ENCODE measurements around the gene PTPN14. TPM values are rescaled to one million over a fixed set of nuclear protein-coding genes. Genes with fewer than 3 reads are reported as not detected.

PTPN14 gene
- polyA plus RNA-seq, 1 experiment: 34.2 TPM

- Histone ChIP-seq H3K4me3 (ENCODE audit: low read depth, low read length) (no peak overlapping the region), H3K27me3 (ENCODE audit: control insufficient read depth, insufficient read depth, low read length) (no peaks in the 10 kb centered on the region), H3K27ac (ENCODE audit: low read depth, low read length) (no peak overlapping the region), H3K9me3 (ENCODE audit: control insufficient read depth, insufficient read depth, low read length) (no peaks in the 10 kb centered on the region)
- DNase-seq (ENCODE audit: low read depth, low spot score): no peak
- ChIA-PET POLR2A (interaction anchor here (0.9 to 1.7 kb wide), 2 partner anchors 12 to 213 kb away, joined by 3 to 5 read pairs; partner anchors contain the start of gene PTPN14), CTCF (interaction anchor here (1.0 to 3.5 kb wide), 5 partner anchors 77 to 291 kb away, joined by 3 to 18 read pairs (median 5); no protein-coding TSS in a partner anchor)
- no peak for TF ChIP-seq CTCF (IDR thresholded peaks at IDR 0.05; ENCODE audit: low read depth, low read length)
Measured at GRCh38 chr1:214338212-214338611, 213.2 kb downstream of the PTPN14 start.

DNA sequence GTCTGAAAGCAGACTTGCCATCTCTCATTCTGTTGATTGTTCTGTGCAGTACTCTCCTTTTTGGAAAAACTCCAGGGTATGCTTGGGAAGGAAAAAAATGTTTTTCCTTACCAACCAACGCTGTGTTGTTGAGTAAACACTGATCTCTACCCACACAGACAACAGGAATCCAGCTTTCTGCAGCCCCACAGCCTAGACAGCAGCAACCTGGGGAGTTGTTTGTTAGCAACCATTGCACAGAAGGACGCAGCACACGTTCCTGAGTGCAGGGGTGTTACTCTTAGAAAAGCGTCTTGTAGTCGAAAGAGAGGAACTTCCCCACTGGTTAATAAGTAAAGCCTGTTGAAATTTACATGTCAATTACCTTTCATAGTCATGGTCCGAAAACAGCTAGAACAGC is 213.9 kb downstream of the PTPN14 start:
- Histone ChIP-seq H3K27me3 (ENCODE audit: control insufficient read depth, insufficient read depth, low read length) (no peaks in the 10 kb centered on the region), H3K27ac (ENCODE audit: low read depth, low read length) (peak overlapping the region; percentile 52), H3K4me3 (ENCODE audit: low read depth, low read length) (no peak overlapping the region), H3K9me3 (ENCODE audit: control insufficient read depth, insufficient read depth, low read length) (no peaks in the 10 kb centered on the region)
- no peak for TF ChIP-seq CTCF (IDR thresholded peaks at IDR 0.05; ENCODE audit: low read depth, low read length)
- POLR2A ChIA-PET: interaction anchor here (0.9 to 1.7 kb wide), 2 partner anchors 12 to 214 kb away, joined by 3 to 5 read pairs; partner anchors contain the start of gene PTPN14
- CTCF ChIA-PET: interaction anchor here (0.5 to 3.5 kb wide), 6 partner anchors 76 to 291 kb away, joined by 3 to 18 read pairs (median 4); partner anchors contain the start of gene CENPF
- peak; percentile 34 for DNase-seq (ENCODE audit: low read depth, low spot score)

DNA sequence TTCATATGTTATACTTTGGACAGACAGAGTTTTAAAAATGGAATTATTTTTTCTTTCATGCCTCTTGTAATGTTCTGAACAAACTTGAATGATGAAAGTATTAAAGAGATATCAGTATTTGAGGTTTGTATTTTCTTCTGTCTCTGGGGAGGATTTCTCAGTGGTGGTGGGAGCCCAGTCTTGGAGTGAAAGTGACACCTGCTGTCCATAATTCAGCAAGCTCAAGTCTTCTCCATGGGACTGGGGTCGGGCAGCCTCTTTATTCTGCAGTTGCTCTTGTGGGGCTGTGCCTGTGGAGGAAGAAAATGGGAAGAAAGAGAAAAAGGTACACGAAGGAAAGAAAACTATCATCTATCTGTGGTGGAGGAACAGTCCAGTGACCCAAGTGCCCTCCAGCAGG is 214.4 kb downstream of the PTPN14 start:
- no peak for TF ChIP-seq CTCF (IDR thresholded peaks at IDR 0.05; ENCODE audit: low read depth, low read length)
- Histone ChIP-seq H3K27me3 (ENCODE audit: control insufficient read depth, insufficient read depth, low read length) (no peaks in the 10 kb centered on the region), H3K4me3 (ENCODE audit: low read depth, low read length) (no peak overlapping the region), H3K27ac (ENCODE audit: low read depth, low read length) (no peak overlapping the region), H3K9me3 (ENCODE audit: control insufficient read depth, insufficient read depth, low read length) (no peaks in the 10 kb centered on the region)
- DNase-seq (ENCODE audit: low read depth, low spot score): no peak
- ChIA-PET POLR2A (interaction anchor here (1.7 kb wide), 1 partner anchor 214 kb away, joined by 5 read pairs; the partner anchor contains the start of gene PTPN14), CTCF (interaction anchor here (0.5 to 3.5 kb wide), 5 partner anchors 75 to 291 kb away, joined by 3 to 18 read pairs (median 5); partner anchors contain the start of gene CENPF)

GRCh38 chr1:214335567-214335966 is 215.8 kb downstream of the PTPN14 start:
- no peak for DNase-seq (ENCODE audit: low read depth, low spot score)
- ChIA-PET CTCF (interaction anchor here (7.7 to 13.4 kb wide), 3 partner anchors 76 to 1191 kb away, joined by 117 to 435 read pairs (median 278); no protein-coding TSS in a partner anchor), POLR2A (no interaction called here)
- no peak overlapping the region for H3K4me3 ChIP-seq (ENCODE audit: low read depth, low read length)
- H3K9me3 ChIP-seq (ENCODE audit: control insufficient read depth, insufficient read depth, low read length): no peaks in the 10 kb centered on the region
- H3K27me3 ChIP-seq (ENCODE audit: control insufficient read depth, insufficient read depth, low read length): no peaks in the 10 kb centered on the region
- no peak for TF ChIP-seq CTCF (IDR thresholded peaks at IDR 0.05; ENCODE audit: low read depth, low read length)
- no peak overlapping the region for H3K27ac ChIP-seq (ENCODE audit: low read depth, low read length)

Data from AG04450 (cell line).